ENCODE data around the gene MCF2.

- no peak for TF ChIP-seq CTCF (IDR thresholded peaks at IDR 0.05)
- TF ChIP-seq POLR2A (IDR thresholded peaks at IDR 0.05), result no peak
Observed at GRCh38 chrX:139751053-139751452, 43.1 kb upstream of the MCF2 start.

Data from uterus (tissue), 2 donors.